Measurements from ENCODE around the gene MLKL.
"Not testable (repeated sequence)": the region's sequence is repeated elsewhere in the genome, so short reads cannot be mapped to it uniquely, and the experiment has no call there.

The MLKL gene

DNA sequence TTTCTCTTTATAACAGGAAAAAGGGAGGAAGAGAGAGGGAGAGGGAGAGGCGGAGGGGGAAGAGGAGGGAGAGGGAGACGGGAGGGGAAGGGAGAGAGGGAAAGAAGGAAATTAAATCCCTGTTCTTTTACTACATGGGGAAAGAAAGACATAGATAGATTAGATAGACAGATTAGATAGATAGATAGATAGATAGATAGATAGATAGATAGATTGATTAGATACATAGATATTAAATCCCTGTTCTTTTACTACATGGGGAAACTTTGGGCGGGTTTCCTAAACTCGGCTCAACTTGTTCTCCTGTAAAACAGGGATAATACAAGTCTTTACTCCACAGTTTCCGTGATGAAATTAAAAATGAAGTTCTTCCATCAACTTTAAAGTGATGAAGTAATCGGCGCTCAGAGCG, 34.6 kb downstream of the MLKL start:
- Histone ChIP-seq H3K9me3 (ENCODE audit: control insufficient read depth, low read length) (no peaks in the 10 kb centered on the region), H3K27me3 (replicated peaks; ENCODE audit: control insufficient read depth, insufficient read depth, low read length) (no peaks in the 10 kb centered on the region), H3K9ac (ENCODE audit: low read length) (peak overlapping the region; percentile 89), H3K4me3 (ENCODE audit: low read length) (peak overlapping the region; percentile 93), H3K36me3 (ENCODE audit: control insufficient read depth, insufficient read depth, low read length, severe bottlenecking) (peaks cover 24% of the 10 kb centered on the region), H3K4me1 (ENCODE audit: control insufficient read depth, insufficient read depth, low read length) (peaks cover 2% of the 10 kb centered on the region)
- no peak for DNase-seq (ENCODE audit: low read depth)

DNA sequence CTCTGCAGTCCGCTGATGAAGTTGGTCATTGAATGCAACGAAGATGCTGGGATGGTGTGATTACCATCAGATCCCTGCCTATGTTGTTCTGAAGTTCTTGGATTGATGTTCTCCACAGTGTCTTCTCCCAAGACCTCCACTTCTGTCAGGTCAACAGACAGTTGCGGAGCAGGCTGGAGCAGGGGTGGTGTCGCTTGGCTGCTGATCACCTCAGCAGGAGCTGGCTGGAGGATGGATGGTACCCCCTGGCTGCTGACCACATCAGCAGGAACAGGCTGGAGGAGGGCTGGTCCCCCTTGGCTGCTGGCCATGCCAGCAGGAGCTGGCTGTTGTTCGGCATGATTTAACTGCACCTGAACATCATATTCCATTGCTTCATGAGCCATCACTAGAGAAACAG, 39.6 kb downstream of the MLKL start:
- H3K4me3 ChIP-seq (ENCODE audit: low read length) = no peak overlapping the region
- H3K36me3 ChIP-seq (ENCODE audit: control insufficient read depth, insufficient read depth, low read length, severe bottlenecking) = peaks cover 53% of the 10 kb centered on the region
- H3K9ac ChIP-seq (ENCODE audit: low read length) = no peak overlapping the region
- peaks cover 7% of the 10 kb centered on the region for H3K4me1 ChIP-seq (ENCODE audit: control insufficient read depth, insufficient read depth, low read length)
- no peaks in the 10 kb centered on the region for H3K9me3 ChIP-seq (ENCODE audit: control insufficient read depth, low read length)
- H3K27me3 ChIP-seq (replicated peaks; ENCODE audit: control insufficient read depth, insufficient read depth, low read length) = no peaks in the 10 kb centered on the region
- DNase-seq (ENCODE audit: low read depth) = no peak

DNA sequence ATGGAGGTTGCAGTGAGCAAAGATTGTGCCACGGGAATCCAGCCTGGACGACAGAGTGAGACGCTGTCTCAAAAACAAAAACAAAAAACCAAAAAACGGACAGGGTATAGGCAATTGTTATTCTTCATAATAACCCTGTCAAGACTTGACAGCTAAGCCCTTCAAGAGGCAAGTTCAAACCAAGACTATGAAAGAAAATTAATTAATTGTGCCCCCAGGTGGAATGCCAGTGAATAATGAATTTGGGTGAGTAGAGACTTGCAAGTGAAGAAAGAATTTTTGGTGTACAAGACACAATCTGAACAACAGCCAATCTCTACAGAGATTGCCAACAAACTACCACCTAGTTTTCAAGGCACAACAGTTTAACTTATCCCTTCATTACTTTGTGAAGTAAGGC, 40.3 kb downstream of the MLKL start:
- Histone ChIP-seq H3K36me3 (ENCODE audit: control insufficient read depth, insufficient read depth, low read length, severe bottlenecking) (peaks cover 53% of the 10 kb centered on the region), H3K4me3 (ENCODE audit: low read length) (no peak overlapping the region), H3K4me1 (ENCODE audit: control insufficient read depth, insufficient read depth, low read length) (peaks cover 4% of the 10 kb centered on the region), H3K27me3 (replicated peaks; ENCODE audit: control insufficient read depth, insufficient read depth, low read length) (no peaks in the 10 kb centered on the region), H3K9ac (ENCODE audit: low read length) (no peak overlapping the region), H3K9me3 (ENCODE audit: control insufficient read depth, low read length) (no peaks in the 10 kb centered on the region)
- DNase-seq (ENCODE audit: low read depth) = no peak

DNA sequence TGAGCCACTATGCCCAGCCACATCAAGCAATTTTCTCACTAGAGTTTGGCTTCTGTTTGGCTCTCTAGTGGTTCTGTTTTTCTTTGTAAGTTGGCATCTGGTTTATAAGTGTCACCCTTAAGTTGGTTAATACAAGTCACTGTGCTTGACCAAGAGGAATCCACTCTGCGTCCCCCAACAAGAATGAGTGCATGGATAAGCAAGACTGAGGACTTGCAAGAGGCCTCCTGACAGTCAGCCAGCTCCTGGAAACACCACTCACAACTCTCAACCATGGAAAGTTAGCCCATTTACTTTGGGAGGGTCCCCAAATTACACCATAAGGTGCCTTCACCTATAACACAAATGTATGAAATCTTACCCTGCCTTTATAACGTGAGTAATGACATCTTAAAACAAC, 41.6 kb downstream of the MLKL start:
- peaks cover 43% of the 10 kb centered on the region for H3K36me3 ChIP-seq (ENCODE audit: control insufficient read depth, insufficient read depth, low read length, severe bottlenecking)
- DNase-seq (ENCODE audit: low read depth) = no peak
- no peak overlapping the region for H3K9ac ChIP-seq (ENCODE audit: low read length)
- H3K9me3 ChIP-seq (ENCODE audit: control insufficient read depth, low read length) = no peaks in the 10 kb centered on the region
- H3K27me3 ChIP-seq (replicated peaks; ENCODE audit: control insufficient read depth, insufficient read depth, low read length) = no peaks in the 10 kb centered on the region
- H3K4me3 ChIP-seq (ENCODE audit: low read length) = no peak overlapping the region
- H3K4me1 ChIP-seq (ENCODE audit: control insufficient read depth, insufficient read depth, low read length) = peaks cover 4% of the 10 kb centered on the region

DNA sequence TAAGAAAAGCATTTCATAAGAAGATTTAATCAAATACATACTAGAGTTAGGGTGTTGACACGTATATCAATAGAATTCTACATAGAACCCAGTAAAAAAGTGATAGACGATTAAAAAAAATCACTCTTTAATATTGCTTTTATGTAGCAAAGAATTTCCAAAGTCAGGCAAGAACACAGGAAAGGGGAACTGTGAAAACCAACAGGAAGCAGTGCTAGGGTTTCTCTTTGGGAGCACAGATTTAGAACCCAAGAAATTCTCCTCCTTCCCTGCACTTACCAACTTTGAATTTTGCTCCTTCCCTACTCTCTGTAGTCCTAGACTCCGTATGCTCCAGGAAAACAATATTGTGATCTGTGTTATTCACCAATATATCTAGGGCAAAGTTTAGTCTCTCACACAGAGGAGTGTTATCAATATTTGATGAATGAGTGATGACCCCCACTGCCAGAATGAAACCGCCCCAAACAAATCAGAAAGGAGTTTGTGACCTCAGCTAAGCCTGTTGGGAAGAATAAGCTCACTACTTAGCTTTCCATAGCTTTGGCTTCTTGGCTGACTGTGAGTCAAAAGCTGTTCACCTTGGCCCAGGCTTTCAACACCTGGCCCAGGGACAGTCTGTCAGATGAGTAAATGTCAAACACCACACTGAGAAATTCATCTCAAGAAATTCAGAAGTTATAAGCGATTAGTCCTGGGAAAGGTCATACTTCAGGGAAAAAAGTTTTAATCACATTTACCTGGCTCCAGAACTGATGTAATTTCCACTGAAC, 42.6 kb downstream of the MLKL start:
- Histone ChIP-seq H3K9me3 (ENCODE audit: control insufficient read depth, low read length) (no peaks in the 10 kb centered on the region), H3K4me1 (ENCODE audit: control insufficient read depth, insufficient read depth, low read length) (peaks cover 5% of the 10 kb centered on the region), H3K27me3 (replicated peaks; ENCODE audit: control insufficient read depth, insufficient read depth, low read length) (no peaks in the 10 kb centered on the region), H3K36me3 (ENCODE audit: control insufficient read depth, insufficient read depth, low read length, severe bottlenecking) (peaks cover 33% of the 10 kb centered on the region), H3K9ac (ENCODE audit: low read length) (no peak overlapping the region), H3K4me3 (ENCODE audit: low read length) (no peak overlapping the region)
- DNase-seq (ENCODE audit: low read depth) = no peak

DNA sequence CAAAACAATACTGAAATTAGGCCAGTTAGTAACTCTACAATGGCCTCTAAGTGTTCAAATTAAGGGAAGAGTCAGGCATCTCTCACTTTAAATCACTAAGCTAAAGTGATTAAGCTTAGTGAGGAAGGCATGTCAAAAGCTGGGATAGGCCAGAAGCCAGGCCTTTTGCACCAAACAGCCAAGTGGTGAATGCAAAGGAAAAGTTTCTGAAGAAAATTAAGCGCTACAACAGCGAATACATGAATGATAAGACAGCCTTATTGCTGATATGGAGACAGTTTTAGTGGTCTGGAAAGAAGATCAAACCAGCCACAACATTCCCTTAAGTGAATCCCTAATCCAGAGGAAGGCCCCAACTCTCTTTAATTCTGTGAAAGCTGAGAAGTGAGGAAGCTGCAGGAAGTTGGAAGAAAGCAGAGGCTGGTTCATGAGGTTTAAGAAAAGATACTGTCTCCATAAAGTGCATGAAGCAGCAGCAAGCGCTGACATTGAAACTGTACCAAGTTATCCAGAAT, 46.1 kb downstream of the MLKL start:
- Histone ChIP-seq H3K9ac (ENCODE audit: low read length) (no peak overlapping the region), H3K27me3 (replicated peaks; ENCODE audit: control insufficient read depth, insufficient read depth, low read length) (no peaks in the 10 kb centered on the region), H3K9me3 (ENCODE audit: control insufficient read depth, low read length) (no peaks in the 10 kb centered on the region), H3K4me1 (ENCODE audit: control insufficient read depth, insufficient read depth, low read length) (peaks cover 14% of the 10 kb centered on the region), H3K36me3 (ENCODE audit: control insufficient read depth, insufficient read depth, low read length, severe bottlenecking) (peaks cover 32% of the 10 kb centered on the region), H3K4me3 (ENCODE audit: low read length) (no peak overlapping the region)
- DNase-seq (ENCODE audit: low read depth) = no peak

DNA sequence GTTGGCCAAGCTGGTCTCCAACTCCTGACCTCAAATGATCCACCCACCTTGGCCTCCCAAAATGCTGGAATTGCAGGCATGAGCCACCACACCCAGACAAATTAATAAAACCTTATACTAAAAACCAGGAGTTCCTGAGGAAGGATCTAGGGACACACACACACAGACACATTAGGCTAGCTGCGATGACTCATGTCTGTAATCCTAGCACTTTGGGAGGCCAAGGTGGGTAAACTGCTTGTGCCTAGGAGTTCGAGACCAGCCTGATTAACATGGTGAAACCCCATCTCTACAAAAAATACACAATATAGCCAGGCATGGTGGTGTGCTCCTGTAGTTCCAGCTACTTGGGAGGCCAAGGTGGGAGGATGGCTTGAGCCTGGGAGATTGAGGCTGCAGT, 47.8 kb downstream of the MLKL start:
- peaks cover 29% of the 10 kb centered on the region for H3K36me3 ChIP-seq (ENCODE audit: control insufficient read depth, insufficient read depth, low read length, severe bottlenecking)
- not testable (repeated sequence) for H3K4me1 ChIP-seq (ENCODE audit: control insufficient read depth, insufficient read depth, low read length); H3K4me3 ChIP-seq (ENCODE audit: low read length); H3K9ac ChIP-seq (ENCODE audit: low read length); H3K9me3 ChIP-seq (ENCODE audit: control insufficient read depth, low read length); H3K27me3 ChIP-seq (replicated peaks; ENCODE audit: control insufficient read depth, insufficient read depth, low read length)
- peak; percentile 34 for DNase-seq (ENCODE audit: low read depth)

DNA sequence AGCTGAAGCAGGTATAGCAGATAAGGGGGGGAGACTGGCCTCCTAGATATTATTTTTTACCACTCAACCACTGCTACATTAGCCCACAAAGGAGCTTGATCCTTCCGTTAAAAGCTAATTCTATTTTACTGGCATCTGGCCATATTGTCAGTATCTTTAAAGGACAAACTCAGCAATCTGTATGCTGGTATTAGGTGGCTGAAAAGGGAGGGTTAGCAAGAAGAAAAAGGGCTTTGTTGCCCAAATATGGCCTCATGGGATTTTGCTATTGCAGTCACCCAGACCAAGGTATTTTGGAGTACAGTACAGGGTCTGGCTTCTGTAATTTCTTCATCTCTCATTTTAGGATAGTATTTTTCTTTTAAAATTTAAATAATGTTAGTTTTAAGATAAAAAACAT, 48.4 kb downstream of the MLKL start:
- H3K9me3 ChIP-seq (ENCODE audit: control insufficient read depth, low read length) = no peaks in the 10 kb centered on the region

DNA sequence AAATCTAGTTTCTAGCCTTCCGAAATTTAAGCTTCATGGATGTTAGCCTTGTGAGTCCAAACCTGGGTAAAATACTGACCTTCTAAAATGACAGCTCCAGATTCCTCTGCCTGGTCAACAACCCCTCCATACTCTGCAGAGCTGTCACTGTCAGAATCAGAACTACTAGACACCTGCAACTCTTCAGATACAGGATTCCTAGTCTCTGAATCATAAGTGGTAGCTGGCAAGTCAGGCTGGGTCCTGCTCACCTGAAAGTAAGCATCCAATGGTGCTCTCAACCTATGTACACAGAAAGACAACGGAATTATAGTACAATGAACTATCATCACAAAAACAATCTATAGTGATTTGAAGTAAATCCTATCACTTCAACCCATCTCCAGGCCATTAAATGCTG, 48.8 kb downstream of the MLKL start:
- Histone ChIP-seq H3K9ac (ENCODE audit: low read length) (no peak overlapping the region), H3K27me3 (replicated peaks; ENCODE audit: control insufficient read depth, insufficient read depth, low read length) (no peaks in the 10 kb centered on the region), H3K36me3 (ENCODE audit: control insufficient read depth, insufficient read depth, low read length, severe bottlenecking) (peaks cover 34% of the 10 kb centered on the region), H3K4me1 (ENCODE audit: control insufficient read depth, insufficient read depth, low read length) (peaks cover 10% of the 10 kb centered on the region), H3K4me3 (ENCODE audit: low read length) (no peak overlapping the region), H3K9me3 (ENCODE audit: control insufficient read depth, low read length) (no peaks in the 10 kb centered on the region)
- no peak for DNase-seq (ENCODE audit: low read depth)

More for the DNA sequence above, 48.4 kb downstream of the MLKL start:
- peaks cover 10% of the 10 kb centered on the region for H3K4me1 ChIP-seq (ENCODE audit: control insufficient read depth, insufficient read depth, low read length)
- peaks cover 34% of the 10 kb centered on the region for H3K36me3 ChIP-seq (ENCODE audit: control insufficient read depth, insufficient read depth, low read length, severe bottlenecking)
- no peaks in the 10 kb centered on the region for H3K27me3 ChIP-seq (replicated peaks; ENCODE audit: control insufficient read depth, insufficient read depth, low read length)
- DNase-seq (ENCODE audit: low read depth) = no peak
- no peak overlapping the region for H3K9ac ChIP-seq (ENCODE audit: low read length)
- H3K4me3 ChIP-seq (ENCODE audit: low read length) = no peak overlapping the region

DNA sequence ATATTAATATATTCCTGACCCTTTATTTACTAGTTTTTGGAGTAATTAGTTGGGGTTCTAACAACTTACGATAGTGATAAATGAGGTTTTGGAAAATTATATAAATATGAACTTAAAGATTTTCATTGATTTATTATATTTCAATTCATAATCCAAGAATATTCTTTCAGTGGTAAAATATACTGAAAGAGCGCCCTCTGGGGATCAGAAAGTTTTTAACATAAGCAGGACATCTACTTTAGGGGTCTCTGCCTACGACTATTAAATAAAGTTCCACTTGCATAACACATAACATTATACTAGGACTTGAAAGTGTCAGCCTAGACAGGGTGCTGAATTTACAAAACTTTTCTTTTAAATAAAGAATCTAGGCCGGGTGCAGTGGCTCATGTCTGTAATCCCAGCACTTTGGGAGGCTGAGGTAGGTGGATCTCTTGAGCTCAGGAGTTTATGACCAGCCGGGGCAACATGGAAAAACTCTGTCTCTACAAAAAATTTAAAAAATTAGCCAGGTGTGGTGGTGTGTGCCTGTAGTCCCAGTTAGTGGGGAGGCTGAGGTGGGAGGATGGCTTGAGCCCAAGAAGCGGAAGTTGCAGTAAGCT, 49.6 kb downstream of the MLKL start:
- Histone ChIP-seq H3K4me1 (ENCODE audit: control insufficient read depth, insufficient read depth, low read length) (peaks cover 10% of the 10 kb centered on the region), H3K9me3 (ENCODE audit: control insufficient read depth, low read length) (no peaks in the 10 kb centered on the region), H3K9ac (ENCODE audit: low read length) (no peak overlapping the region), H3K27me3 (replicated peaks; ENCODE audit: control insufficient read depth, insufficient read depth, low read length) (no peaks in the 10 kb centered on the region), H3K4me3 (ENCODE audit: low read length) (no peak overlapping the region), H3K36me3 (ENCODE audit: control insufficient read depth, insufficient read depth, low read length, severe bottlenecking) (peaks cover 36% of the 10 kb centered on the region)
- DNase-seq (ENCODE audit: low read depth) = peak; percentile 54

DNA sequence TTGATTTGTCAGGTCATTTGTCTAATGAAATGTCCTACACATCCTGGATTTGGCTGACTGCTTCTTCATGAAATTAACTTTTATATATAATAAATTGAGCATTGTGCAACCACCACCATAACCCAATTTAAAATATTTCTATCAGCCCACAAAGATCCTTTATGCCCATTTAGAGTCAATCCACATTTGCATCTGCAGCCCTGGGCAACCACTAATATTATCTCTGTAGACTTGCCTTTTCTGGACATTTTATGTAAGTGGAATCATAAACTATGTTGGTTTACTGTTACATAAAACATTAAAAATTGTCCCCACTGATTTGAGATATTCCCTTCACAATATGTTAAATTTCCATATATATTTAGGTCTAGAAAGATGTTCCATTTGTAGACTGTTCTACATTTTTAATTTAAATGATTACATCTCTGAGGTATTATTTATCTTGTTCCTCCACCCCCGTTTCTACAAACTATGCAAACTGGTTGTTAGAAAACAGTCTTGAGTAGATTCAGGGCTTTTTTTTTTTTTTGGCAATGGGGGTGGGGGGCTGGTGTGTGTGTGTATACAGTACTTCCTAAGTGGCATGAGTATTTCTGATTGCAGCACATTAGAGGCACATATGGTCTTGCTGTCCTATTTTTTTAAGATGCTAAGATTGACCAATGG, 50.7 kb downstream of the MLKL start:
- Histone ChIP-seq H3K4me1 (ENCODE audit: control insufficient read depth, insufficient read depth, low read length) (peaks cover 10% of the 10 kb centered on the region), H3K9me3 (ENCODE audit: control insufficient read depth, low read length) (no peaks in the 10 kb centered on the region), H3K36me3 (ENCODE audit: control insufficient read depth, insufficient read depth, low read length, severe bottlenecking) (peaks cover 44% of the 10 kb centered on the region), H3K27me3 (replicated peaks; ENCODE audit: control insufficient read depth, insufficient read depth, low read length) (no peaks in the 10 kb centered on the region), H3K4me3 (ENCODE audit: low read length) (no peak overlapping the region), H3K9ac (ENCODE audit: low read length) (no peak overlapping the region)
- DNase-seq (ENCODE audit: low read depth) = no peak
